ENCODE data around the gene ASPSCR1. TPM values are rescaled to one million over a fixed set of nuclear protein-coding genes. Genes with fewer than 3 reads are reported as not detected.

Gene ASPSCR1
- total and polyA plus RNA-seq, 4 donors, result 15.0 to 108 (median 30.4) TPM

- intact Hi-C loops (cut with DNase I), result no loop called here
Observed at GRCh38 chr17:81962499-81963441, 14.7 kb upstream of the ASPSCR1 start.

GRCh38 chr17:81964081-81964849 lies 13.2 kb upstream of the ASPSCR1 start:
- Histone ChIP-seq H3K4me3 (ENCODE audit: low read length in 2 of 2) (no peak overlapping the region), H3K27me3 (ENCODE audit: control insufficient read depth in 1 of 2, insufficient read depth in 2 of 2, low read length in 1 of 2) (no peaks in the 10 kb centered on the region), H3K27ac (ENCODE audit: low read depth in 1 of 2, low read length in 2 of 2) (no peak overlapping the region), H3K9me3 (ENCODE audit: control insufficient read depth, low read length) (no peaks in the 10 kb centered on the region), H3K4me1 (ENCODE audit: control insufficient read depth in 1 of 2, insufficient read depth in 2 of 2, low read length in 2 of 2) (no peaks in the 10 kb centered on the region), H3K36me3 (ENCODE audit: control insufficient read depth in 1 of 2, insufficient read depth in 2 of 2, low read length in 1 of 2) (no peaks in the 10 kb centered on the region)
- 60 to 67% methylated on average over 22 of the region's 22 CpGs for WGBS, 2 donors
- no peak for ATAC-seq (ENCODE audit: low FRiP score)
- no peak for DNase-seq
- intact Hi-C loops (cut with DNase I), result no loop called here

More at GRCh38 chr17:81962499-81963441, 14.7 kb upstream of the ASPSCR1 start:
- DNase-seq (no peak), ATAC-seq (ENCODE audit: low FRiP score) (no peak)
- H3K4me3 ChIP-seq (ENCODE audit: low read length in 2 of 2), result no peak overlapping the region
- 48 to 53% methylated on average over 37 of the region's 37 CpGs for WGBS, 2 donors
- H3K9me3 ChIP-seq (ENCODE audit: control insufficient read depth, low read length), result no peaks in the 10 kb centered on the region
- no peaks in the 10 kb centered on the region for H3K4me1 ChIP-seq (ENCODE audit: control insufficient read depth in 1 of 2, insufficient read depth in 2 of 2, low read length in 2 of 2)
- H3K27me3 ChIP-seq (ENCODE audit: control insufficient read depth in 1 of 2, insufficient read depth in 2 of 2, low read length in 1 of 2), result no peaks in the 10 kb centered on the region
- H3K36me3 ChIP-seq (ENCODE audit: control insufficient read depth in 1 of 2, insufficient read depth in 2 of 2, low read length in 1 of 2), result no peaks in the 10 kb centered on the region
- H3K27ac ChIP-seq (ENCODE audit: low read depth in 1 of 2, low read length in 2 of 2), result no peak overlapping the region

- H3K4me3 ChIP-seq (ENCODE audit: low read length in 2 of 2), result no peak overlapping the region
- no peak overlapping the region for H3K27ac ChIP-seq (ENCODE audit: low read depth in 1 of 2, low read length in 2 of 2)
- H3K27me3 ChIP-seq (ENCODE audit: control insufficient read depth in 1 of 2, insufficient read depth in 2 of 2, low read length in 1 of 2), result no peaks in the 10 kb centered on the region
- ATAC-seq (ENCODE audit: low FRiP score), result peak; percentile 22
- WGBS, 2 donors, result 66 to 67% methylated on average over 36 to 41 of the region's 41 CpGs
- no peaks in the 10 kb centered on the region for H3K36me3 ChIP-seq (ENCODE audit: control insufficient read depth in 1 of 2, insufficient read depth in 2 of 2, low read length in 1 of 2)
- H3K9me3 ChIP-seq (ENCODE audit: control insufficient read depth, low read length), result no peaks in the 10 kb centered on the region
- no peaks in the 10 kb centered on the region for H3K4me1 ChIP-seq (ENCODE audit: control insufficient read depth in 1 of 2, insufficient read depth in 2 of 2, low read length in 2 of 2)
- intact Hi-C loops (cut with DNase I), result no loop called here
- DNase-seq, result no peak
Observed at GRCh38 chr17:81966343-81967243, 10.8 kb upstream of the ASPSCR1 start.

- H3K27me3 ChIP-seq (ENCODE audit: control insufficient read depth in 1 of 2, insufficient read depth in 2 of 2, low read length in 1 of 2), result no peaks in the 10 kb centered on the region
- DNase-seq (no peak), ATAC-seq (ENCODE audit: low FRiP score) (peak; percentile 9)
- H3K9me3 ChIP-seq (ENCODE audit: control insufficient read depth, low read length), result no peaks in the 10 kb centered on the region
- WGBS, 2 donors, result 42 to 50% methylated on average over 5 of the region's 5 CpGs
- no peak overlapping the region for H3K4me3 ChIP-seq (ENCODE audit: low read length in 2 of 2)
- no peaks in the 10 kb centered on the region for H3K36me3 ChIP-seq (ENCODE audit: control insufficient read depth in 1 of 2, insufficient read depth in 2 of 2, low read length in 1 of 2)
- no peaks in the 10 kb centered on the region for H3K4me1 ChIP-seq (ENCODE audit: control insufficient read depth in 1 of 2, insufficient read depth in 2 of 2, low read length in 2 of 2)
- H3K27ac ChIP-seq (ENCODE audit: low read depth in 1 of 2, low read length in 2 of 2), result no peak overlapping the region
- intact Hi-C loops (cut with DNase I), result no loop called here
Observed at GRCh38 chr17:81967244-81967532, 10.2 kb upstream of the ASPSCR1 start.

GRCh38 chr17:81967533-81968395 lies 9.7 kb upstream of the ASPSCR1 start:
- H3K4me1 ChIP-seq (ENCODE audit: control insufficient read depth in 1 of 2, insufficient read depth in 2 of 2, low read length in 2 of 2), result no peaks in the 10 kb centered on the region
- H3K27ac ChIP-seq (ENCODE audit: low read depth in 1 of 2, low read length in 2 of 2), result no peak overlapping the region
- H3K27me3 ChIP-seq (ENCODE audit: control insufficient read depth in 1 of 2, insufficient read depth in 2 of 2, low read length in 1 of 2), result no peaks in the 10 kb centered on the region
- 18 to 20% methylated on average over 29 to 36 of the region's 36 CpGs for WGBS, 2 donors
- H3K36me3 ChIP-seq (ENCODE audit: control insufficient read depth in 1 of 2, insufficient read depth in 2 of 2, low read length in 1 of 2), result no peaks in the 10 kb centered on the region
- ATAC-seq (ENCODE audit: low FRiP score), result peak; percentile 79
- peak; percentile 87 to 88 for DNase-seq
- intact Hi-C loops (cut with DNase I), result no loop called here
- H3K9me3 ChIP-seq (ENCODE audit: control insufficient read depth, low read length), result no peaks in the 10 kb centered on the region
- H3K4me3 ChIP-seq (ENCODE audit: low read length in 2 of 2), result no peak overlapping the region

GRCh38 chr17:81968396-81968745 lies 9.1 kb upstream of the ASPSCR1 start:
- H3K27me3 ChIP-seq (ENCODE audit: control insufficient read depth in 1 of 2, insufficient read depth in 2 of 2, low read length in 1 of 2), result no peaks in the 10 kb centered on the region
- no peak for DNase-seq
- intact Hi-C loops (cut with DNase I), result no loop called here
- no peak for ATAC-seq (ENCODE audit: low FRiP score)
- no peaks in the 10 kb centered on the region for H3K4me1 ChIP-seq (ENCODE audit: control insufficient read depth in 1 of 2, insufficient read depth in 2 of 2, low read length in 2 of 2)
- 64 to 76% methylated on average over 7 of the region's 7 CpGs for WGBS, 2 donors
- no peak overlapping the region for H3K4me3 ChIP-seq (ENCODE audit: low read length in 2 of 2)
- H3K36me3 ChIP-seq (ENCODE audit: control insufficient read depth in 1 of 2, insufficient read depth in 2 of 2, low read length in 1 of 2), result no peaks in the 10 kb centered on the region
- no peaks in the 10 kb centered on the region for H3K9me3 ChIP-seq (ENCODE audit: control insufficient read depth, low read length)
- H3K27ac ChIP-seq (ENCODE audit: low read depth in 1 of 2, low read length in 2 of 2), result no peak overlapping the region

GRCh38 chr17:81968850-81969812 lies 8.3 kb upstream of the ASPSCR1 start:
- Histone ChIP-seq H3K9me3 (ENCODE audit: control insufficient read depth, low read length) (no peaks in the 10 kb centered on the region), H3K4me1 (ENCODE audit: control insufficient read depth in 1 of 2, insufficient read depth in 2 of 2, low read length in 2 of 2) (no peaks in the 10 kb centered on the region), H3K27ac (ENCODE audit: low read depth in 1 of 2, low read length in 2 of 2) (no peak overlapping the region), H3K27me3 (ENCODE audit: control insufficient read depth in 1 of 2, insufficient read depth in 2 of 2, low read length in 1 of 2) (no peaks in the 10 kb centered on the region), H3K4me3 (ENCODE audit: low read length in 2 of 2) (no peak overlapping the region), H3K36me3 (ENCODE audit: control insufficient read depth in 1 of 2, insufficient read depth in 2 of 2, low read length in 1 of 2) (no peaks in the 10 kb centered on the region)
- 86 to 87% methylated on average over 12 of the region's 12 CpGs for WGBS, 2 donors
- intact Hi-C loops (cut with DNase I), result no loop called here
- no peak for DNase-seq
- ATAC-seq (ENCODE audit: low FRiP score), result no peak

Measured in aorta (tissue), 5 donors.